ENCODE results near the gene PGA5.

Gene PGA5

DNA sequence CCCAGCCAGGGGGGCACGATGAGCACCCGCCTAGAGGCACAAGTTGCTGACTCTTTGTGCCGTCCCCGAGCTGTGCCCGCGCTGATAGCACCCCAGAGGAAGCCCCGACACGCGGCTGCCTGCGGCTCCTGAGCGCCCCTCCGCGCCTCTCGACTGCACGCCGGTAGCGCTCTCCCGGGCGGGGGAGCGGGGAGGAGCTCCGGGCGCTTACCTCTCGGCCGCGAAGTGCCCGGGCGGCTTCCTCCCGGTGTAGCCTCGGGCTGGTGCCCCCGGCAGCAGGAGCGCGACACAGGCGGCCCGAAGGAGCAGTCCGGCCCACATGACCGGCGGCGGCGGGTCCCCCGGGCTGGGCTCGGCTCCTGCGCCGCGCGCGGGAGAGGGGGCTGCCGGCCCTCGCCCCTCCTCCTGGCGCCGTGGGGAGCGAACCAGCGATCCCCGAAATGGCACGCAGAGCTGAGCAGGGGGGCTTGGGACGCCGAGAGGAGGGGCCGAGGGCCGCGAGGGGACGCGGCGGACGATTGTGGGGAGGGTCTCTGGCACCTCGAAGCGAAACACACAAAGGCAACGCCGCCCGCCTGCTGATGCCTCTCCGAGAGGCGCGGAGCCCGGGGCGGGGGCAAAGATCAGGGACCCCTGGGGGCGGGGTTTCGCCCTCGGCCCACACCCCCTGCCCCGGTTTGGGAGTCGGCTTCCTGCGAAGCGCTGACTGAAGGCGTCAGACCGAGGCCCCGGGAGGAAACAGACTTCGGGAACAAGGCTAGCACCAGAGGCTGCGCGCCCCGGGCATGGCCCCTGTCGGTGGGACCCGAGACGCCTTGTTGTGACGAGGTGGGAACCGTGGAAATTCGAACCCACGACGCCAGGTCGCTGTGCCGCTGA, 54.0 kb downstream of the PGA5 start, which contains the start of gene VWCE:
VWCE (minus strand) TSS at position 600 of the 879 bp plus-strand sequence; CDS start at position 321, 279 bp downstream.
- Mint-ChIP-seq H3K27me3 (peaks cover 7% of the 10 kb centered on the region), H3K27ac (peak within 1 kb of the TSS; percentile 82), H3K9me3 (no peaks in the 10 kb centered on the region), H3K36me3 (peaks cover 12% of the 10 kb centered on the region), H3K4me3 (peak within 1 kb of the TSS; percentile 90), H3K4me1 (peaks cover 39% of the 10 kb centered on the region)

- Mint-ChIP-seq H3K36me3 (peaks cover 14% of the 10 kb centered on the region), H3K9me3 (no peaks in the 10 kb centered on the region), H3K4me1 (peaks cover 43% of the 10 kb centered on the region)
Observed at GRCh38 chr11:61295596-61295926, 54.6 kb downstream of the PGA5 start.

GRCh38 chr11:61297341-61297740, 56.4 kb downstream of the PGA5 start:
- peak overlapping the region; percentile 9 for H3K27ac Mint-ChIP-seq
- peaks cover 20% of the 10 kb centered on the region for H3K36me3 Mint-ChIP-seq
- H3K9me3 Mint-ChIP-seq, result no peaks in the 10 kb centered on the region
- H3K27me3 Mint-ChIP-seq, result peaks cover 5% of the 10 kb centered on the region
- H3K4me1 Mint-ChIP-seq, result peaks cover 43% of the 10 kb centered on the region
- peak overlapping the region; percentile 43 for H3K4me3 Mint-ChIP-seq

More at GRCh38 chr11:61295596-61295926, 54.6 kb downstream of the PGA5 start:
- no peak overlapping the region for H3K27ac Mint-ChIP-seq
- peak overlapping the region; percentile 49 for H3K4me3 Mint-ChIP-seq
- H3K27me3 Mint-ChIP-seq, result peaks cover 7% of the 10 kb centered on the region

DNA sequence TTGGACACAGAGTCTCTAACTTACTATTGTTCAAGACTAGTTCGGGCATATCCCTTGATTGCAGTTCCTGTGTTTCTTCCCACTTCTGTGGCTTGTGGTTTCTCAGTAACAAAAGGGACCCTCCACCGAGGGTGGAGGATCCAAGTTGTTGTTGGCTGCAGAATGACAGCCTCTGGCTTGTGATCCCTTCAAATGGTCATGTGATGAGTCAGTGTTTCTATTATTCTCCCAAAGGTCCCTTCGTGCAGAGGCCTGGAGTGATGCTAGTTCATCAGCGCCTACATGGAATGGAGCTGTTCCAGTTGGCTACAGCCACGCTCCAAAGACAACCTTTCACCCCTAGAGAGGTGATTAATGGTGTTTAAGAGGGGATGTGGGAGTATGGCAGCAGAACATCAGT, 56.8 kb downstream of the PGA5 start:
- H3K4me1 Mint-ChIP-seq, result peaks cover 43% of the 10 kb centered on the region
- peaks cover 2% of the 10 kb centered on the region for H3K27me3 Mint-ChIP-seq
- peak overlapping the region; percentile 43 for H3K4me3 Mint-ChIP-seq
- H3K27ac Mint-ChIP-seq, result peak overlapping the region; percentile 9
- no peaks in the 10 kb centered on the region for H3K9me3 Mint-ChIP-seq
- H3K36me3 Mint-ChIP-seq, result peaks cover 17% of the 10 kb centered on the region

DNA sequence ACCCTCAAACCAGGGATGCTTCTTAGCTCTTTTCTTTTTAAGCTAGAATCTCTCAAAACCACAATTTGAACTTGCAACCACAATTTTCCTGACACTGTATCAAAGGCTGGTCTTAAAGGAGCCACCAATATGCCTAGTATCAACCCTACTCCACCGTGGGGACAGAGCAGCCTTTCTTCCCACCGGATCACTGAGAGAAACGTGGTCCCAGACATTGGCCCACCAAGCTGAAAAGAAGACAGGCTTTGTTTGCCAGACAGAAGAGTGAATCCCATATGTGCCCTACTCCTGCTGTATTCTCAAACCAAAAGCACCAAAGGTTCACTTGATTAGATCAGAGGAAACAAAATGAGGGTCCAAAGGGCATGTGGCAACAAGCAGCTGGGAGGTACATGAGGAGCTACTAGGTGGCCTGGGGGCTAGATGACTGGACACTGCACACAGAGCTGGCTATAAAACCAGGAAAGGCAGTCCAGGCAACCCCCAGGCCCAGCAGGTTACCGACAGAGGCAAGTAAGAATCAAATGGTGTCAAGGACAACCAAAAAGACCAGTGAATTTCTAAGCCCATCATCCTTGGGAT, 57.8 kb downstream of the PGA5 start:
- Mint-ChIP-seq H3K36me3 (peaks cover 17% of the 10 kb centered on the region), H3K4me3 (no peak overlapping the region), H3K4me1 (peaks cover 39% of the 10 kb centered on the region), H3K27me3 (no peaks in the 10 kb centered on the region), H3K9me3 (no peaks in the 10 kb centered on the region), H3K27ac (peak overlapping the region; percentile 19)
